IPS-15b (cell line): ENCODE results near the gene THRAP3.

Experiments used
- H3K27me3 ChIP-seq: one replicate; pipeline ENCODE4 v1.6.1; 2013; ENCODE audit warnings: low read length; ENCODE audit not compliant: control insufficient read depth, insufficient read depth
- H3K36me3 ChIP-seq: one replicate; pipeline ENCODE4 v1.6.1; 2013; ENCODE audit warnings: low read length; ENCODE audit not compliant: control insufficient read depth, insufficient read depth
- H3K4me1 ChIP-seq: one replicate; pipeline ENCODE4 v1.6.1; 2013; ENCODE audit warnings: mild to moderate bottlenecking, low read length; ENCODE audit not compliant: control insufficient read depth, insufficient read depth
- H3K4me3 ChIP-seq: one replicate; pipeline ENCODE4 v1.5.1; 2013; ENCODE audit warnings: low read depth, low read length
- H3K9ac ChIP-seq: one replicate; pipeline ENCODE4 v1.6.1; 2013; ENCODE audit warnings: low read depth, mild to moderate bottlenecking, low read length
- H3K9me3 ChIP-seq: one replicate; pipeline ENCODE4 v1.6.1; 2013; ENCODE audit warnings: mild to moderate bottlenecking, low read length; ENCODE audit not compliant: control insufficient read depth, insufficient read depth

The THRAP3 gene

GRCh38 chr1:36297062-36297461 lies 72.8 kb downstream of the THRAP3 start:
- Histone ChIP-seq H3K9ac (no peak overlapping the region), H3K27me3 (no peaks in the 10 kb centered on the region), H3K9me3 (no peaks in the 10 kb centered on the region), H3K4me3 (no peak overlapping the region), H3K4me1 (no peaks in the 10 kb centered on the region), H3K36me3 (peaks cover 55% of the 10 kb centered on the region)

GRCh38 chr1:36298640-36299039 lies 74.4 kb downstream of the THRAP3 start:
- Histone ChIP-seq H3K4me1 (no peaks in the 10 kb centered on the region), H3K4me3 (no peak overlapping the region), H3K9ac (no peak overlapping the region), H3K27me3 (no peaks in the 10 kb centered on the region), H3K36me3 (peaks cover 62% of the 10 kb centered on the region), H3K9me3 (no peaks in the 10 kb centered on the region)

- Histone ChIP-seq H3K4me3 (no peak overlapping the region), H3K36me3 (peaks cover 55% of the 10 kb centered on the region), H3K9ac (no peak overlapping the region)
Observed at GRCh38 chr1:36300526-36300925, 76.3 kb downstream of the THRAP3 start.

GRCh38 chr1:36301220-36301619 lies 77.0 kb downstream of the THRAP3 start:
- H3K4me1 ChIP-seq: peaks cover 3% of the 10 kb centered on the region
- no peaks in the 10 kb centered on the region for H3K27me3 ChIP-seq
- no peak overlapping the region for H3K9ac ChIP-seq
- peaks cover 53% of the 10 kb centered on the region for H3K36me3 ChIP-seq
- no peak overlapping the region for H3K4me3 ChIP-seq
- no peaks in the 10 kb centered on the region for H3K9me3 ChIP-seq

More at GRCh38 chr1:36300526-36300925, 76.3 kb downstream of the THRAP3 start:
- peaks cover under 1% of the 10 kb centered on the region for H3K4me1 ChIP-seq
- no peaks in the 10 kb centered on the region for H3K27me3 ChIP-seq
- H3K9me3 ChIP-seq: no peaks in the 10 kb centered on the region

GRCh38 chr1:36303244-36303643 lies 79.0 kb downstream of the THRAP3 start:
- Histone ChIP-seq H3K4me1 (peaks cover 3% of the 10 kb centered on the region), H3K27me3 (no peaks in the 10 kb centered on the region), H3K9ac (no peak overlapping the region), H3K36me3 (peaks cover 42% of the 10 kb centered on the region), H3K4me3 (no peak overlapping the region), H3K9me3 (no peaks in the 10 kb centered on the region)

- Histone ChIP-seq H3K27me3 (no peaks in the 10 kb centered on the region), H3K4me3 (no peak overlapping the region), H3K4me1 (peaks cover 3% of the 10 kb centered on the region), H3K36me3 (peaks cover 40% of the 10 kb centered on the region), H3K9me3 (no peaks in the 10 kb centered on the region), H3K9ac (no peak overlapping the region)
Observed at GRCh38 chr1:36303650-36304360, 79.6 kb downstream of the THRAP3 start.

- H3K36me3 ChIP-seq: peaks cover 40% of the 10 kb centered on the region
- H3K9ac ChIP-seq: no peak overlapping the region
- H3K9me3 ChIP-seq: no peaks in the 10 kb centered on the region
- H3K27me3 ChIP-seq: no peaks in the 10 kb centered on the region
- H3K4me3 ChIP-seq: no peak overlapping the region
- peaks cover 3% of the 10 kb centered on the region for H3K4me1 ChIP-seq
Observed at GRCh38 chr1:36304521-36304920, 80.3 kb downstream of the THRAP3 start.

GRCh38 chr1:36304970-36305914 lies 81.0 kb downstream of the THRAP3 start:
- no peaks in the 10 kb centered on the region for H3K27me3 ChIP-seq
- peaks cover 3% of the 10 kb centered on the region for H3K4me1 ChIP-seq
- peaks cover 34% of the 10 kb centered on the region for H3K36me3 ChIP-seq
- H3K9ac ChIP-seq: peak overlapping the region; percentile 49
- no peaks in the 10 kb centered on the region for H3K9me3 ChIP-seq
- peak overlapping the region; percentile 40 for H3K4me3 ChIP-seq

- H3K4me1 ChIP-seq: peaks cover 3% of the 10 kb centered on the region
- no peaks in the 10 kb centered on the region for H3K9me3 ChIP-seq
- peak overlapping the region; percentile 49 for H3K9ac ChIP-seq
- peak overlapping the region; percentile 40 for H3K4me3 ChIP-seq
- H3K27me3 ChIP-seq: no peaks in the 10 kb centered on the region
- H3K36me3 ChIP-seq: peaks cover 29% of the 10 kb centered on the region
Observed at GRCh38 chr1:36305915-36306209, 81.6 kb downstream of the THRAP3 start.

- Histone ChIP-seq H3K27me3 (no peaks in the 10 kb centered on the region), H3K4me3 (peak within 1 kb of the TSS; percentile 84), H3K36me3 (peaks cover 24% of the 10 kb centered on the region), H3K4me1 (peaks cover 3% of the 10 kb centered on the region), H3K9ac (peak within 1 kb of the TSS; percentile 54), H3K9me3 (no peaks in the 10 kb centered on the region)
Observed at GRCh38 chr1:36306210-36306901, 82.1 kb downstream of the THRAP3 start, which contains the start of gene SH3D21. Gene SH3D21 (plus strand): TSS chr1:36306368. CDS start chr1:36306421, 53 bp downstream.

GRCh38 chr1:36306902-36307456 lies 82.7 kb downstream of the THRAP3 start:
- Histone ChIP-seq H3K9ac (no peak overlapping the region), H3K36me3 (peaks cover 20% of the 10 kb centered on the region), H3K9me3 (no peaks in the 10 kb centered on the region), H3K27me3 (no peaks in the 10 kb centered on the region), H3K4me1 (peaks cover 3% of the 10 kb centered on the region), H3K4me3 (peak overlapping the region; percentile 84)
